GM19043 (cell line): ENCODE results near the gene ANO5.
A peak's percentile ranks its signal among the peaks of the same experiment; 100 is the strongest.
"Not testable (repeated sequence)": the region's sequence is repeated elsewhere in the genome, so short reads cannot be mapped to it uniquely, and the experiment has no call there.

Experiments
- ATAC-seq: cut with Tn5 transposase; IDR thresholded peaks from one replicate; pipeline ENCODE4 v1.9.1; 2021; ENCODE audit warnings: low read depth; ENCODE audit not compliant: unreplicated experiment

The ANO5 gene

GRCh38 chr11:22197139-22198005, 4.5 kb downstream of the ANO5 start:
- no peak for ATAC-seq

GRCh38 chr11:22199243-22199642, 6.4 kb downstream of the ANO5 start:
- no peak for ATAC-seq

- no peak for ATAC-seq
Observed at GRCh38 chr11:22203281-22203680, 10.4 kb downstream of the ANO5 start.

GRCh38 chr11:22207162-22207561, 14.3 kb downstream of the ANO5 start:
- no peak for ATAC-seq

- ATAC-seq = no peak
Observed at GRCh38 chr11:22208151-22208858, 15.4 kb downstream of the ANO5 start.

GRCh38 chr11:22216940-22217339, 24.1 kb downstream of the ANO5 start:
- ATAC-seq = no peak

GRCh38 chr11:22221143-22221542, 28.3 kb downstream of the ANO5 start:
- no peak for ATAC-seq

GRCh38 chr11:22225190-22225589, 32.3 kb downstream of the ANO5 start:
- no peak for ATAC-seq

- no peak for ATAC-seq
Observed at GRCh38 chr11:22234743-22235142, 41.9 kb downstream of the ANO5 start.

GRCh38 chr11:22244986-22245592, 52.2 kb downstream of the ANO5 start:
- peak; percentile 87 for ATAC-seq

GRCh38 chr11:22246992-22247391, 54.1 kb downstream of the ANO5 start:
- ATAC-seq = no peak

- ATAC-seq = no peak
Observed at GRCh38 chr11:22249871-22250270, 57.0 kb downstream of the ANO5 start.

GRCh38 chr11:22256876-22257275, 64.0 kb downstream of the ANO5 start:
- ATAC-seq = no peak

- no peak for ATAC-seq
Observed at GRCh38 chr11:22263613-22264012, 70.7 kb downstream of the ANO5 start.

GRCh38 chr11:22268983-22269624, 76.2 kb downstream of the ANO5 start:
- ATAC-seq = not testable (repeated sequence)

GRCh38 chr11:22273781-22274180, 80.9 kb downstream of the ANO5 start:
- ATAC-seq = no peak

GRCh38 chr11:22275600-22275999, 82.7 kb downstream of the ANO5 start:
- ATAC-seq = no peak

GRCh38 chr11:22276535-22276934, 83.7 kb downstream of the ANO5 start:
- no peak for ATAC-seq

- ATAC-seq = not testable (repeated sequence)
Observed at GRCh38 chr11:22284991-22285390, 92.1 kb downstream of the ANO5 start.

GRCh38 chr11:22302368-22302767, 109.5 kb downstream of the ANO5 start:
- no peak for ATAC-seq
